Neural progenitor cell (in vitro differentiated cells): ENCODE data around the gene PEAK1. TPM values are rescaled to one million over a fixed set of nuclear protein-coding genes. Genes with fewer than 3 reads are reported as not detected.

Experiments
- DNase-seq: peaks from one replicate; pipeline ENCODE4 v3.0.0-alpha.2; 2016; ENCODE audit warnings: low spot score
- H2AFZ ChIP-seq: fragments of 200-600 bp; sonication (generic); replicated peaks from 2 replicates; pipeline ENCODE4 v1.6.1; 2016; ENCODE audit warnings: antibody characterized with exemption
- H3F3A ChIP-seq: fragments of 200-600 bp; sonication (generic); 2 replicates; pipeline ENCODE4 v1.6.1; 2016; ENCODE audit warnings: antibody characterized with exemption, low read depth
- H3K27ac ChIP-seq: fragments of 200-600 bp; sonication (generic); 2 replicates; pipeline ENCODE4 v1.5.1; 2016; ENCODE audit warnings: mild to moderate bottlenecking
- H3K27me3 ChIP-seq: fragments of 200-600 bp; sonication (generic); 2 replicates; pipeline ENCODE4 v1.6.1; 2016; ENCODE audit warnings: mild to moderate bottlenecking, moderate library complexity
- H3K36me3 ChIP-seq: fragments of 200-600 bp; sonication (generic); 2 replicates; pipeline ENCODE4 v1.5.1; 2016
- H3K4me1 ChIP-seq: fragments of 200-600 bp; sonication (generic); 2 replicates; pipeline ENCODE4 v1.6.1; 2016; ENCODE audit warnings: mixed run types
- H3K4me2 ChIP-seq: fragments of 200-600 bp; sonication (generic); 2 replicates; pipeline ENCODE4 v1.6.1; 2016
- H3K4me3 ChIP-seq: fragments of 200-600 bp; sonication (generic); 2 replicates; pipeline ENCODE4 v1.5.1; 2016
- H3K79me2 ChIP-seq: fragments of 200-600 bp; sonication (generic); 2 replicates; pipeline ENCODE4 v1.6.1; 2016; ENCODE audit warnings: low read depth
- H3K9ac ChIP-seq: fragments of 200-600 bp; sonication (generic); 2 replicates; pipeline ENCODE4 v1.6.1; 2016
- H3K9me3 ChIP-seq: fragments of 200-600 bp; sonication (generic); 2 replicates; pipeline ENCODE4 v1.5.1; 2016; ENCODE audit warnings: low read depth
- H4K20me1 ChIP-seq: fragments of 200-600 bp; sonication (generic); 2 replicates; pipeline ENCODE4 v1.6.1; 2016; ENCODE audit warnings: low read depth
- H3K27ac Mint-ChIP-seq: 3 replicates; pipeline ENCODE4 v1.8.0; 2021; ENCODE audit warnings: mixed read lengths
- H3K27me3 Mint-ChIP-seq: 2 replicates; pipeline ENCODE4 v1.8.0; 2022; ENCODE audit warnings: low read depth, mild to moderate bottlenecking, inconsistent platforms, moderate library complexity, mixed read lengths; ENCODE audit not compliant: insufficient read depth
- H3K36me3 Mint-ChIP-seq: 3 replicates; pipeline ENCODE4 v1.8.0; 2021; ENCODE audit warnings: mixed read lengths
- H3K4me1 Mint-ChIP-seq: 3 replicates; pipeline ENCODE4 v1.8.0; 2021; ENCODE audit warnings: mixed read lengths
- H3K4me3 Mint-ChIP-seq: 3 replicates; pipeline ENCODE4 v1.8.0; 2021; ENCODE audit warnings: mild to moderate bottlenecking, moderate library complexity, mixed read lengths
- H3K9me3 Mint-ChIP-seq: 3 replicates; pipeline ENCODE4 v1.8.0; 2020; ENCODE audit warnings: mixed read lengths
- CTCF ChIP-seq: fragments of 200-600 bp; sonication (generic); IDR thresholded peaks from 2 replicates; pipeline ENCODE4 v1.5.1; 2017; ENCODE audit warnings: antibody characterized with exemption, mild to moderate bottlenecking
- EZH2 ChIP-seq: fragments of 200-600 bp; sonication (generic); IDR thresholded peaks from 2 replicates; pipeline ENCODE4 v1.6.1; 2017; ENCODE audit warnings: antibody characterized with exemption, mild to moderate bottlenecking, moderate library complexity
- EZH2phosphoT487 ChIP-seq: fragments of 200-600 bp; sonication (generic); IDR thresholded peaks from 2 replicates; pipeline ENCODE4 v1.6.1; 2017; ENCODE audit warnings: antibody characterized with exemption
- total RNA-seq: library from RNA; depleted of rRNA; stranded (reverse); fragments of >200 nt; gene quantifications from 2 replicates; pipeline ENCODE4 v1.2.3, GENCODE V29; 2015; ENCODE audit warnings: low replicate concordance

PEAK1 gene
- total RNA-seq, 1 donor from 2014 or later: 30.9 TPM

- no peaks in the 10 kb centered on the region for H4K20me1 ChIP-seq
- Mint-ChIP-seq H3K36me3 (peaks cover 2% of the 10 kb centered on the region), H3K4me1 (peaks cover 6% of the 10 kb centered on the region), H3K27ac (no peak overlapping the region), H3K9me3 (no peaks in the 10 kb centered on the region), H3K4me3 (no peak overlapping the region), H3K27me3 (no peaks in the 10 kb centered on the region)
- H3K9me3 ChIP-seq: no peaks in the 10 kb centered on the region
- no peak overlapping the region for H3K9ac ChIP-seq
- no peak for TF ChIP-seq CTCF
- TF ChIP-seq EZH2: no peak
- no peak for TF ChIP-seq EZH2phosphoT487
- no peaks in the 10 kb centered on the region for H3K4me1 ChIP-seq
- H3F3A ChIP-seq: no peaks in the 10 kb centered on the region
- H3K27me3 ChIP-seq: no peaks in the 10 kb centered on the region
- no peak overlapping the region for H2AFZ ChIP-seq
- no peak overlapping the region for H3K27ac ChIP-seq
- DNase-seq: no peak
- no peak overlapping the region for H3K4me2 ChIP-seq
- H3K79me2 ChIP-seq: no peaks in the 10 kb centered on the region
- no peaks in the 10 kb centered on the region for H3K36me3 ChIP-seq
- H3K4me3 ChIP-seq: no peak overlapping the region
Observed at GRCh38 chr15:77119446-77119845, 300.5 kb downstream of the PEAK1 start.

GRCh38 chr15:77118882-77119321 lies 301.0 kb downstream of the PEAK1 start:
- no peaks in the 10 kb centered on the region for H3K27me3 Mint-ChIP-seq
- Histone ChIP-seq H3K27ac (no peak overlapping the region), H3K4me2 (no peak overlapping the region), H3K4me1 (no peaks in the 10 kb centered on the region), H3K9me3 (no peaks in the 10 kb centered on the region), H3K4me3 (no peak overlapping the region), H3K27me3 (no peaks in the 10 kb centered on the region), H3F3A (no peaks in the 10 kb centered on the region), H3K9ac (no peak overlapping the region), H3K36me3 (no peaks in the 10 kb centered on the region), H2AFZ (no peak overlapping the region), H4K20me1 (no peaks in the 10 kb centered on the region), H3K79me2 (no peaks in the 10 kb centered on the region)
- no peaks in the 10 kb centered on the region for H3K9me3 Mint-ChIP-seq
- TF ChIP-seq EZH2phosphoT487: no peak
- peak; percentile 81 for TF ChIP-seq CTCF
- no peak overlapping the region for H3K4me3 Mint-ChIP-seq
- H3K4me1 Mint-ChIP-seq: peaks cover 6% of the 10 kb centered on the region
- peaks cover 4% of the 10 kb centered on the region for H3K36me3 Mint-ChIP-seq
- peak; percentile 65 for DNase-seq
- no peak overlapping the region for H3K27ac Mint-ChIP-seq

GRCh38 chr15:77115179-77115578 lies 304.7 kb downstream of the PEAK1 start:
- H3K36me3 Mint-ChIP-seq: peaks cover 3% of the 10 kb centered on the region
- no peak overlapping the region for H3K27ac Mint-ChIP-seq
- Histone ChIP-seq H3K4me1 (no peaks in the 10 kb centered on the region), H3K27ac (no peak overlapping the region), H3K36me3 (no peaks in the 10 kb centered on the region), H3K4me2 (no peak overlapping the region), H3F3A (peaks cover 4% of the 10 kb centered on the region), H3K9me3 (no peaks in the 10 kb centered on the region), H2AFZ (no peak overlapping the region), H3K4me3 (no peak overlapping the region), H3K79me2 (no peaks in the 10 kb centered on the region), H4K20me1 (no peaks in the 10 kb centered on the region), H3K27me3 (no peaks in the 10 kb centered on the region), H3K9ac (no peak overlapping the region)
- no peaks in the 10 kb centered on the region for H3K9me3 Mint-ChIP-seq
- DNase-seq: no peak
- H3K27me3 Mint-ChIP-seq: no peaks in the 10 kb centered on the region
- peaks cover 6% of the 10 kb centered on the region for H3K4me1 Mint-ChIP-seq
- TF ChIP-seq EZH2phosphoT487 (no peak), EZH2 (no peak), CTCF (no peak)
- no peak overlapping the region for H3K4me3 Mint-ChIP-seq
